PC-9 (cell line): Measurements from ENCODE around the gene LYRM2.

Source experiments
- EZH2 ChIP-seq: fragments of 200-600 bp; sonication (generic); IDR thresholded peaks from 2 replicates; pipeline ENCODE4 v1.8.0; 2017; ENCODE audit warnings: antibody characterized with exemption, low read depth
- TF ChIP-seq, protein P1 (sequence below): fragments of 200-600 bp; sonication (generic); conservative IDR thresholded peaks from 2 replicates; pipeline ENCODE4 v1.6.1; 2017; ENCODE audit warnings: mixed run types, antibody characterized with exemption, mild to moderate bottlenecking, moderate library complexity

DNA sequence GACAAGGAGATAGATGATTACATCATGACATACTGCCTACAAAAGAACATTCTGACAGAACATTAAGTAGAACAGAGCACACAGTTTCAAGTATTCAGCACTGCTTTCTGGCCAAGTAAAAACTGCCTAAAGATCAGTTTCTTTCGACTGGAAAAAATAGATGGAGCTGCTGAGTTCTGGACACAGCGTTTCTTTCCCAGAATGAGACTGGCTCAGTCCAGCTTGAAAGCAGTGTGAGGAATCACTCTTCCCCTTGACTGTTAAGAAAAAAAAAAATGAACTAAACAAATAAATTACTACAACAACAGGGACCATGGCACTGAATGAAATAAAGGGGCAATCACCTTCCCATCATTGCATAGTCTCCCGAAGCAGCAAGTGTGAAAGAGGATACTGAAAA lies 4.4 kb upstream of the LYRM2 start:
- no peak for TF ChIP-seq EZH2
- TF ChIP-seq, protein P1, sequence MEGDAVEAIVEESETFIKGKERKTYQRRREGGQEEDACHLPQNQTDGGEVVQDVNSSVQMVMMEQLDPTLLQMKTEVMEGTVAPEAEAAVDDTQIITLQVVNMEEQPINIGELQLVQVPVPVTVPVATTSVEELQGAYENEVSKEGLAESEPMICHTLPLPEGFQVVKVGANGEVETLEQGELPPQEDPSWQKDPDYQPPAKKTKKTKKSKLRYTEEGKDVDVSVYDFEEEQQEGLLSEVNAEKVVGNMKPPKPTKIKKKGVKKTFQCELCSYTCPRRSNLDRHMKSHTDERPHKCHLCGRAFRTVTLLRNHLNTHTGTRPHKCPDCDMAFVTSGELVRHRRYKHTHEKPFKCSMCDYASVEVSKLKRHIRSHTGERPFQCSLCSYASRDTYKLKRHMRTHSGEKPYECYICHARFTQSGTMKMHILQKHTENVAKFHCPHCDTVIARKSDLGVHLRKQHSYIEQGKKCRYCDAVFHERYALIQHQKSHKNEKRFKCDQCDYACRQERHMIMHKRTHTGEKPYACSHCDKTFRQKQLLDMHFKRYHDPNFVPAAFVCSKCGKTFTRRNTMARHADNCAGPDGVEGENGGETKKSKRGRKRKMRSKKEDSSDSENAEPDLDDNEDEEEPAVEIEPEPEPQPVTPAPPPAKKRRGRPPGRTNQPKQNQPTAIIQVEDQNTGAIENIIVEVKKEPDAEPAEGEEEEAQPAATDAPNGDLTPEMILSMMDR, result no peak
